Lower leg skin (tissue), 4 donors: ENCODE measurements around the gene LIME1. TPM values are rescaled to one million over a fixed set of nuclear protein-coding genes. Genes with fewer than 3 reads are reported as not detected.

Experiments
- DNase-seq, 2 donors: peaks; one replicate each; pipeline ENCODE4 v3.0.0-alpha.2; 2019; ENCODE audit warnings: low spot score in 2 of 2
- H3K4me3 ChIP-seq: fragments of 200-600 bp; sonication (generic); 2 replicates; pipeline ENCODE4 v1.5.1; 2017; ENCODE audit warnings: mild to moderate bottlenecking, low read depth; ENCODE audit not compliant: poor library complexity, severe bottlenecking
- POLR2A ChIP-seq, 2 donors: fragments of 450-650 bp; IDR thresholded peaks; one replicate each; pipeline ENCODE4 v1.6.1; 2016 to 2017; ENCODE audit warnings: antibody characterized with exemption in 2 of 2, mild to moderate bottlenecking in 1 of 2, moderate library complexity in 1 of 2
- WGBS, 2 donors: methylation state at CpG; one replicate each; pipeline ENCODE4 v1.1.5; 2018; 5-methylcytosine and 5-hydroxymethylcytosine counted together
- intact Hi-C: fragments of 100-400 bp; cut with DNase I; formaldehyde crosslinking; loops from one replicate; pipeline ENCODE4 v1.15.0; 2023; ENCODE audit warnings: low total_unique reads
- total RNA-seq, 4 donors: library from RNA; depleted of rRNA; stranded (reverse); fragments of >200 nt; gene quantifications; one replicate each; pipeline ENCODE4 v1.1.0, GENCODE V29; 2016
- TF ChIP-seq, protein P1 (sequence below), 3 donors: fragments of 450-650 bp; IDR thresholded peaks; one replicate each; pipeline ENCODE4 v1.5.1; 2016; ENCODE audit warnings: antibody characterized with exemption in 3 of 3, mild to moderate bottlenecking in 3 of 3, moderate library complexity in 2 of 3

The LIME1 gene
- total RNA-seq, 4 donors from 2014 or later = 17.8 to 26.3 (median 21.8) TPM

DNA sequence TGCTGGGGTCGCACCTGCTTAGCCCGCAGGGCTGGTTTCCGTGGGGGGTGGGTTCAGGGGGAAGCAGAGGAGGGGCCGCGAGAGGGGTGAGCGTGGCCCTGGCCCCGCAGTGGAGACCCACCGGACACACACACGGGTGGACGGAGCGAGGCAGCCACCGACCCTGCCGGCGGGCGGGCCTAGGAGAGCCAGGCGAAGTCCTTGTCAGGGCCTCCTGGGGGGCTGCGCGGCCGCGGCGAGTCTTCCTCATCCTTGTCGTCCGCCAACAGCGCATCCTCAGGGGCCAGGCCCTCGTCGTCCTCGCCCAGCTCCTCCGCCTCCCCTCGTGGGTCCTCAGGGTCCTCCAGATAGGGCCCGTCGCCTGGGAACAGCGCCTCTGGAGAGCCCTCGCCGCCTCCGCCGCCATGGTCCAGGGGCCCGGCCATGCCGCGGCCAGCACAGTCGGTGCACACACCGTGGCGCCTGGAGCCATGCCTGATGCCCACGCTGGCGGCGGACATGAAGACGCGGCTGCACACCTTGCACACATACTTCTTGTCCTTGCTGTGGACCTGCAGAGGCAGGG, 10.4 kb downstream of the LIME1 start:
- no peak for DNase-seq
- TF ChIP-seq, protein P1, sequence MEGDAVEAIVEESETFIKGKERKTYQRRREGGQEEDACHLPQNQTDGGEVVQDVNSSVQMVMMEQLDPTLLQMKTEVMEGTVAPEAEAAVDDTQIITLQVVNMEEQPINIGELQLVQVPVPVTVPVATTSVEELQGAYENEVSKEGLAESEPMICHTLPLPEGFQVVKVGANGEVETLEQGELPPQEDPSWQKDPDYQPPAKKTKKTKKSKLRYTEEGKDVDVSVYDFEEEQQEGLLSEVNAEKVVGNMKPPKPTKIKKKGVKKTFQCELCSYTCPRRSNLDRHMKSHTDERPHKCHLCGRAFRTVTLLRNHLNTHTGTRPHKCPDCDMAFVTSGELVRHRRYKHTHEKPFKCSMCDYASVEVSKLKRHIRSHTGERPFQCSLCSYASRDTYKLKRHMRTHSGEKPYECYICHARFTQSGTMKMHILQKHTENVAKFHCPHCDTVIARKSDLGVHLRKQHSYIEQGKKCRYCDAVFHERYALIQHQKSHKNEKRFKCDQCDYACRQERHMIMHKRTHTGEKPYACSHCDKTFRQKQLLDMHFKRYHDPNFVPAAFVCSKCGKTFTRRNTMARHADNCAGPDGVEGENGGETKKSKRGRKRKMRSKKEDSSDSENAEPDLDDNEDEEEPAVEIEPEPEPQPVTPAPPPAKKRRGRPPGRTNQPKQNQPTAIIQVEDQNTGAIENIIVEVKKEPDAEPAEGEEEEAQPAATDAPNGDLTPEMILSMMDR (IDR thresholded peaks at IDR 0.05) = no peak
- TF ChIP-seq POLR2A (IDR thresholded peaks at IDR 0.05) = no peak
- intact Hi-C loops = no loop called here
- no peak overlapping the region for H3K4me3 ChIP-seq
- 94% methylated on average over 21 to 36 of the region's 47 CpGs for WGBS, 2 donors

GRCh38 chr20:63747622-63748069, 11.2 kb downstream of the LIME1 start:
- TF ChIP-seq, protein P1 (IDR thresholded peaks at IDR 0.05) = no peak
- TF ChIP-seq POLR2A (IDR thresholded peaks at IDR 0.05) = no peak
- WGBS, 2 donors = 68 to 84% methylated on average over 5 to 13 of the region's 13 CpGs
- intact Hi-C loops = no loop called here
- H3K4me3 ChIP-seq = no peak overlapping the region
- DNase-seq = no peak

GRCh38 chr20:63748070-63748933, 11.8 kb downstream of the LIME1 start:
- intact Hi-C loops = no loop called here
- no peak for DNase-seq
- H3K4me3 ChIP-seq = no peak overlapping the region
- no peak for TF ChIP-seq POLR2A (IDR thresholded peaks at IDR 0.05)
- TF ChIP-seq, protein P1 (IDR thresholded peaks at IDR 0.05) = no peak
- WGBS, 2 donors = 81 to 85% methylated on average over 16 of the region's 20 CpGs

- 92 to 95% methylated on average over 11 of the region's 11 CpGs for WGBS, 2 donors
Observed at GRCh38 chr20:63748934-63749270, 12.4 kb downstream of the LIME1 start.

GRCh38 chr20:63749597-63750508, 13.4 kb downstream of the LIME1 start:
- DNase-seq = no peak
- no peak overlapping the region for H3K4me3 ChIP-seq
- intact Hi-C loops = no loop called here
- WGBS, 2 donors = 92 to 93% methylated on average over 16 of the region's 16 CpGs
- TF ChIP-seq, protein P1 (IDR thresholded peaks at IDR 0.05) = no peak
- TF ChIP-seq POLR2A (IDR thresholded peaks at IDR 0.05) = no peak

More at GRCh38 chr20:63748934-63749270, 12.4 kb downstream of the LIME1 start:
- no peak for TF ChIP-seq POLR2A (IDR thresholded peaks at IDR 0.05)
- TF ChIP-seq, protein P1 (IDR thresholded peaks at IDR 0.05) = no peak
- DNase-seq = no peak
- intact Hi-C loops = no loop called here
- H3K4me3 ChIP-seq = no peak overlapping the region
